Left lung (tissue), 10 donors: Measurements from ENCODE around the gene OSBP2. TPM values are rescaled to one million over a fixed set of nuclear protein-coding genes. Genes with fewer than 3 reads are reported as not detected.
A peak's percentile ranks its signal among the peaks of the same experiment; 100 is the strongest.

Experiments used
- ATAC-seq: fragments of 200-7000 bp; cut with Tn5 transposase; one replicate; pipeline ENCODE4 v1.9.1; 2020; ENCODE audit warnings: moderate library complexity
- DNase-seq, 4 donors: peaks; one replicate each; pipeline ENCODE4 v3.0.0-alpha.2; 2013 to 2020
- H3K27ac ChIP-seq, 2 donors: fragments of 200-600 bp; sonication (generic) in 1 of 2; one replicate each; pipeline versions ENCODE4 v1.5.0 to v1.8.0; 2020 to 2021
- H3K27me3 ChIP-seq, 2 donors: fragments of 200-600 bp; sonication (generic) in 1 of 2; one replicate each; pipeline versions ENCODE4 v1.5.0 to v1.8.0; 2020 to 2021
- H3K36me3 ChIP-seq, 2 donors: fragments of 200-600 bp; sonication (generic) in 1 of 2; one replicate each; pipeline versions ENCODE4 v1.5.0 to v1.8.0; 2020 to 2021
- H3K4me1 ChIP-seq, 2 donors: fragments of 200-600 bp; one replicate each; pipeline ENCODE4 v1.8.0; 2021
- H3K4me3 ChIP-seq, 2 donors: fragments of 200-600 bp; sonication (generic) in 1 of 2; one replicate each; pipeline versions ENCODE4 v1.5.0 to v1.8.0; 2020 to 2021; ENCODE audit warnings: mild to moderate bottlenecking in 1 of 2
- H3K9me3 ChIP-seq, 2 donors: fragments of 200-600 bp; sonication (generic) in 1 of 2; one replicate each; pipeline versions ENCODE4 v1.5.0 to v1.8.0; 2020 to 2021
- CTCF ChIP-seq, 2 donors: fragments of 200-600 bp; sonication (generic) in 1 of 2; IDR thresholded peaks; one replicate each; pipeline versions ENCODE4 v1.5.0 to v1.8.0; 2021; ENCODE audit warnings: antibody characterized with exemption in 2 of 2
- intact Hi-C, 2 donors: fragments of 100-400 bp; cut with DNase I; formaldehyde crosslinking; loops; one replicate each; pipeline versions ENCODE4 v1.11.2 to v1.14.2; 2022
- polyA plus RNA-seq, 6 donors: library from polyadenylated mRNA; unstranded; fragments of 120-200 nt; gene quantifications; one replicate each; pipeline ENCODE4 v1.2.1, GENCODE V29; 2013; ENCODE audit not compliant: insufficient read length in 6 of 6
- total RNA-seq, 2 donors: library from RNA; stranded (reverse); fragmentation: NEBNext Ultra II Directional; extraction: Animal tissue kit (Norgen Biotek cat#: 25700); gene quantifications; one replicate each; pipeline ENCODE4 v1.2.1, GENCODE V29; 2021
- donor health status: DM: no; HTN: yes; CAD: no.
- donor health status: DM: no; HTN: no; CAD: no.

Gene OSBP2
- total and polyA plus RNA-seq, 8 donors: 4.0 to 21.0 (median 15.8) TPM

GRCh38 chr22:30822216-30823014, 127.7 kb downstream of the OSBP2 start:
- DNase-seq: no peak
- Histone ChIP-seq H3K36me3 (no peaks in the 10 kb centered on the region), H3K9me3 (no peaks in the 10 kb centered on the region), H3K27ac (no peak overlapping the region), H3K4me1 (peaks cover 0 to 11% of the 10 kb centered on the region in 2 donors), H3K27me3 (peaks cover 20 to 70% of the 10 kb centered on the region in 2 donors), H3K4me3 (peak overlapping the region; percentile 19)
- no peak for TF ChIP-seq CTCF (IDR thresholded peaks at IDR 0.05)
- peak; percentile 72 for ATAC-seq
- intact Hi-C loops: no loop called here

GRCh38 chr22:30823015-30823370, 128.3 kb downstream of the OSBP2 start:
- H3K27me3 ChIP-seq: peaks cover 20 to 70% of the 10 kb centered on the region in 2 donors
- H3K9me3 ChIP-seq: no peaks in the 10 kb centered on the region
- no peaks in the 10 kb centered on the region for H3K36me3 ChIP-seq
- peaks cover 0 to 11% of the 10 kb centered on the region in 2 donors for H3K4me1 ChIP-seq
- DNase-seq (no peak), ATAC-seq (no peak)
- no peak for TF ChIP-seq CTCF (IDR thresholded peaks at IDR 0.05)
- peak overlapping the region in 1 of 2 donors; percentile 19 for H3K4me3 ChIP-seq
- H3K27ac ChIP-seq: no peak overlapping the region
- intact Hi-C loops: no loop called here

GRCh38 chr22:30824096-30824495, 129.4 kb downstream of the OSBP2 start:
- no peaks in the 10 kb centered on the region for H3K36me3 ChIP-seq
- intact Hi-C loops: no loop called here
- H3K9me3 ChIP-seq: no peaks in the 10 kb centered on the region
- no peak for ATAC-seq
- peaks cover 0 to 11% of the 10 kb centered on the region in 2 donors for H3K4me1 ChIP-seq
- no peak overlapping the region for H3K27ac ChIP-seq
- DNase-seq: no peak
- peaks cover 20 to 64% of the 10 kb centered on the region in 2 donors for H3K27me3 ChIP-seq
- no peak overlapping the region for H3K4me3 ChIP-seq
- no peak for TF ChIP-seq CTCF (IDR thresholded peaks at IDR 0.05)

GRCh38 chr22:30824711-30825110, 130.0 kb downstream of the OSBP2 start:
- intact Hi-C loops: no loop called here
- no peak for ATAC-seq

More at GRCh38 chr22:30824711-30825110, 130.0 kb downstream of the OSBP2 start:
- H3K36me3 ChIP-seq: no peaks in the 10 kb centered on the region
- TF ChIP-seq CTCF (IDR thresholded peaks at IDR 0.05): no peak
- H3K27ac ChIP-seq: no peak overlapping the region
- peaks cover 20 to 61% of the 10 kb centered on the region in 2 donors for H3K27me3 ChIP-seq
- no peak for DNase-seq
- no peaks in the 10 kb centered on the region for H3K9me3 ChIP-seq
- peaks cover 0 to 11% of the 10 kb centered on the region in 2 donors for H3K4me1 ChIP-seq
- no peak overlapping the region for H3K4me3 ChIP-seq
